Measurements from ENCODE around the gene RANBP10.

DNA sequence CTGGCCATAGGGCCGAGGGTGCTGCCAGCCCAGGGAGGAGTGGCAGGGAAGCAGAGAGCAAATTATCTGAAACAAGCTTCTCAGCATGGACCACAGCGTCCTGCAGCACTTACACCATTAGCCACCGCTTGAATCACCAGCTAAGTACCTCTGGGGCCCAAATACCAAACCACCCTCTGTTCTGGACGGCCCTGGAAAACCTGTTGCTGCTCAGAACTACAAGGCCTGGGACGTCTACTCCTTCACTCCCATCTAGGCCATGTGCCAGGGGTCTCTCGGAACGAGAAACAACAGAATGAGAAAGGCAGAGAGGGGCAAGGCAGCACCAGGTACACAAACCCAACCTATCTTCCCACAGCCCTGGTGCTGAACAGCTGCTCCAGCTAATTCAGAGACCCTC lies 47.4 kb downstream of the RANBP10 start:
- TF ChIP-seq, protein P1, sequence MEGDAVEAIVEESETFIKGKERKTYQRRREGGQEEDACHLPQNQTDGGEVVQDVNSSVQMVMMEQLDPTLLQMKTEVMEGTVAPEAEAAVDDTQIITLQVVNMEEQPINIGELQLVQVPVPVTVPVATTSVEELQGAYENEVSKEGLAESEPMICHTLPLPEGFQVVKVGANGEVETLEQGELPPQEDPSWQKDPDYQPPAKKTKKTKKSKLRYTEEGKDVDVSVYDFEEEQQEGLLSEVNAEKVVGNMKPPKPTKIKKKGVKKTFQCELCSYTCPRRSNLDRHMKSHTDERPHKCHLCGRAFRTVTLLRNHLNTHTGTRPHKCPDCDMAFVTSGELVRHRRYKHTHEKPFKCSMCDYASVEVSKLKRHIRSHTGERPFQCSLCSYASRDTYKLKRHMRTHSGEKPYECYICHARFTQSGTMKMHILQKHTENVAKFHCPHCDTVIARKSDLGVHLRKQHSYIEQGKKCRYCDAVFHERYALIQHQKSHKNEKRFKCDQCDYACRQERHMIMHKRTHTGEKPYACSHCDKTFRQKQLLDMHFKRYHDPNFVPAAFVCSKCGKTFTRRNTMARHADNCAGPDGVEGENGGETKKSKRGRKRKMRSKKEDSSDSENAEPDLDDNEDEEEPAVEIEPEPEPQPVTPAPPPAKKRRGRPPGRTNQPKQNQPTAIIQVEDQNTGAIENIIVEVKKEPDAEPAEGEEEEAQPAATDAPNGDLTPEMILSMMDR (IDR thresholded peaks at IDR 0.05), result no peak
- TF ChIP-seq EP300 (IDR thresholded peaks at IDR 0.05) (no peak), POLR2A (IDR thresholded peaks at IDR 0.05) (no peak)
